DND-41 (cell line): ENCODE results near the gene SAMD13.

ENCODE experiments used
- EZH2 ChIP-seq: IDR thresholded peaks from 3 replicates; pipeline ENCODE4 v1.6.1; 2012; ENCODE audit warnings: borderline replicate concordance, low read depth, mild to moderate bottlenecking, moderate library complexity, low read length, inconsistent platforms; ENCODE audit not compliant: severe bottlenecking
- TF ChIP-seq, protein P1 (sequence below): IDR thresholded peaks from 2 replicates; pipeline ENCODE4 v1.5.1; 2012; ENCODE audit warnings: borderline replicate concordance, low read length, moderate library complexity, mild to moderate bottlenecking; ENCODE audit not compliant: poor library complexity, severe bottlenecking; ENCODE audit errors: extremely low read depth

DNA sequence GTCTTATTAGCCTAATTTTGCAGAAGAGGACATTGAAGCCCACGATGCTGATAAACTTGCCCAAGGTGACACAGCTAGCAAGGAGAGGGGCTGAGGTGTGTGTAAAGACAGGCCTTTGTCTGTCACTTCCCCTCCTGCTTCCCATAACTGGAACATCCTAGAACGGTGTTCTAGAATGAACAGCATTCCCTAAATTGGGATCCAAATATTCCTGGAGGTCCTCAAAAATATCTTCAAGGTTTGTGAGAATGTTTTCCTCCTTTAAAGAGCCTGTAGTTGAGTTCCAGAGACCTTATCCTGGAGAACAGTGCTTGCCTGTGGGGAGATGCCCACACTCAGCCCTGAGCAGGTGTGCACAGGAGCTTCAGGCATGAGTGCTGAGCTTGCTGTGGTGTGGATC lies 41.5 kb upstream of the SAMD13 start:
- TF ChIP-seq, protein P1, sequence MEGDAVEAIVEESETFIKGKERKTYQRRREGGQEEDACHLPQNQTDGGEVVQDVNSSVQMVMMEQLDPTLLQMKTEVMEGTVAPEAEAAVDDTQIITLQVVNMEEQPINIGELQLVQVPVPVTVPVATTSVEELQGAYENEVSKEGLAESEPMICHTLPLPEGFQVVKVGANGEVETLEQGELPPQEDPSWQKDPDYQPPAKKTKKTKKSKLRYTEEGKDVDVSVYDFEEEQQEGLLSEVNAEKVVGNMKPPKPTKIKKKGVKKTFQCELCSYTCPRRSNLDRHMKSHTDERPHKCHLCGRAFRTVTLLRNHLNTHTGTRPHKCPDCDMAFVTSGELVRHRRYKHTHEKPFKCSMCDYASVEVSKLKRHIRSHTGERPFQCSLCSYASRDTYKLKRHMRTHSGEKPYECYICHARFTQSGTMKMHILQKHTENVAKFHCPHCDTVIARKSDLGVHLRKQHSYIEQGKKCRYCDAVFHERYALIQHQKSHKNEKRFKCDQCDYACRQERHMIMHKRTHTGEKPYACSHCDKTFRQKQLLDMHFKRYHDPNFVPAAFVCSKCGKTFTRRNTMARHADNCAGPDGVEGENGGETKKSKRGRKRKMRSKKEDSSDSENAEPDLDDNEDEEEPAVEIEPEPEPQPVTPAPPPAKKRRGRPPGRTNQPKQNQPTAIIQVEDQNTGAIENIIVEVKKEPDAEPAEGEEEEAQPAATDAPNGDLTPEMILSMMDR = no peak
- TF ChIP-seq EZH2 = no peak
